HEK293 (cell line): ENCODE measurements around the gene CARD10.

ENCODE experiments used
- MYNN ChIP-seq: fragments of 450-650 bp; formaldehyde crosslinking; IDR thresholded peaks from 2 replicates; pipeline ENCODE4 v1.5.1; 2016; ENCODE audit warnings: missing biosample characterization, missing genetic modification characterization, borderline replicate concordance
- REPIN1 ChIP-seq: fragments of 450-650 bp; formaldehyde crosslinking; IDR thresholded peaks from 2 replicates; pipeline ENCODE4 v1.5.1; 2017; ENCODE audit warnings: missing biosample characterization, missing genetic modification characterization, low read depth
- ZBTB1 ChIP-seq: fragments of 450-650 bp; formaldehyde crosslinking; IDR thresholded peaks from 2 replicates; pipeline ENCODE4 v1.5.1; 2016; ENCODE audit warnings: missing biosample characterization, missing genetic modification characterization
- ZNF146 ChIP-seq: fragments of 450-650 bp; formaldehyde crosslinking; IDR thresholded peaks from 2 replicates; pipeline ENCODE4 v1.5.1; 2016; ENCODE audit warnings: missing biosample characterization, missing genetic modification characterization
- ZNF155 ChIP-seq: fragments of 450-650 bp; formaldehyde crosslinking; IDR thresholded peaks from 2 replicates; pipeline ENCODE4 v1.5.1; 2016; ENCODE audit warnings: missing biosample characterization, missing genetic modification characterization
- ZNF26 ChIP-seq: fragments of 450-650 bp; formaldehyde crosslinking; IDR thresholded peaks from 2 replicates; pipeline ENCODE4 v1.5.1; 2016; ENCODE audit warnings: missing biosample characterization, missing genetic modification characterization
- ZNF513 ChIP-seq: fragments of 450-650 bp; IDR thresholded peaks from 2 replicates; pipeline ENCODE4 v1.5.1; 2018; ENCODE audit warnings: missing biosample characterization, missing genetic modification characterization
- ZNF549 ChIP-seq: fragments of 450-650 bp; IDR thresholded peaks from 2 replicates; pipeline ENCODE4 v1.5.1; 2018; ENCODE audit warnings: missing biosample characterization, missing genetic modification characterization, mild to moderate bottlenecking, inconsistent platforms, moderate library complexity
- ZNF670 ChIP-seq: fragments of 450-650 bp; formaldehyde crosslinking; IDR thresholded peaks from 2 replicates; pipeline ENCODE4 v1.5.1; 2016; ENCODE audit warnings: missing biosample characterization, missing genetic modification characterization, low read depth
- TF ChIP-seq, protein P1 (sequence below): fragments of 450-650 bp; formaldehyde crosslinking; IDR thresholded peaks from 2 replicates; pipeline ENCODE4 v1.5.1; 2016; ENCODE audit warnings: missing biosample characterization, missing genetic modification characterization

GRCh38 chr22:37522482-37522881 lies 3.3 kb upstream of the CARD10 start:
- TF ChIP-seq ZNF26 (tag by site-specific recombination) (no peak), ZBTB1 (tag by site-specific recombination) (no peak), ZNF670 (tag by site-specific recombination) (no peak), REPIN1 (tag by site-specific recombination) (no peak), ZNF146 (tag by site-specific recombination) (no peak), ZNF513 (tag by site-specific recombination) (no peak), MYNN (tag by site-specific recombination) (no peak), ZNF155 (no peak), ZNF549 (tag by site-specific recombination) (no peak)
- TF ChIP-seq, protein P1, sequence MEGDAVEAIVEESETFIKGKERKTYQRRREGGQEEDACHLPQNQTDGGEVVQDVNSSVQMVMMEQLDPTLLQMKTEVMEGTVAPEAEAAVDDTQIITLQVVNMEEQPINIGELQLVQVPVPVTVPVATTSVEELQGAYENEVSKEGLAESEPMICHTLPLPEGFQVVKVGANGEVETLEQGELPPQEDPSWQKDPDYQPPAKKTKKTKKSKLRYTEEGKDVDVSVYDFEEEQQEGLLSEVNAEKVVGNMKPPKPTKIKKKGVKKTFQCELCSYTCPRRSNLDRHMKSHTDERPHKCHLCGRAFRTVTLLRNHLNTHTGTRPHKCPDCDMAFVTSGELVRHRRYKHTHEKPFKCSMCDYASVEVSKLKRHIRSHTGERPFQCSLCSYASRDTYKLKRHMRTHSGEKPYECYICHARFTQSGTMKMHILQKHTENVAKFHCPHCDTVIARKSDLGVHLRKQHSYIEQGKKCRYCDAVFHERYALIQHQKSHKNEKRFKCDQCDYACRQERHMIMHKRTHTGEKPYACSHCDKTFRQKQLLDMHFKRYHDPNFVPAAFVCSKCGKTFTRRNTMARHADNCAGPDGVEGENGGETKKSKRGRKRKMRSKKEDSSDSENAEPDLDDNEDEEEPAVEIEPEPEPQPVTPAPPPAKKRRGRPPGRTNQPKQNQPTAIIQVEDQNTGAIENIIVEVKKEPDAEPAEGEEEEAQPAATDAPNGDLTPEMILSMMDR (tag by site-specific recombination), result no peak
